GM18861 (cell line): Measurements from ENCODE around the gene TMEM45B.
A peak's percentile ranks its signal among the peaks of the same experiment; 100 is the strongest.
"Not testable (repeated sequence)": the region's sequence is repeated elsewhere in the genome, so short reads cannot be mapped to it uniquely, and the experiment has no call there.

Experiments used
- ATAC-seq: cut with Tn5 transposase; IDR thresholded peaks from one replicate; pipeline ENCODE4 v1.9.1; 2021; ENCODE audit not compliant: unreplicated experiment

The TMEM45B gene

GRCh38 chr11:129849447-129850130 lies 33.9 kb downstream of the TMEM45B start:
- ATAC-seq, result no peak

- ATAC-seq, result no peak
Observed at GRCh38 chr11:129852125-129852740, 36.6 kb downstream of the TMEM45B start.

- no peak for ATAC-seq
Observed at GRCh38 chr11:129853518-129854231, 38.0 kb downstream of the TMEM45B start.

- ATAC-seq, result no peak
Observed at GRCh38 chr11:129854232-129854805, 38.7 kb downstream of the TMEM45B start.

- no peak for ATAC-seq
Observed at GRCh38 chr11:129855086-129855485, 39.4 kb downstream of the TMEM45B start.

GRCh38 chr11:129856036-129856435 lies 40.4 kb downstream of the TMEM45B start:
- no peak for ATAC-seq

- no peak for ATAC-seq
Observed at GRCh38 chr11:129861702-129862522, 46.3 kb downstream of the TMEM45B start.

- ATAC-seq, result no peak
Observed at GRCh38 chr11:129864811-129865210, 49.2 kb downstream of the TMEM45B start.

- no peak for ATAC-seq
Observed at GRCh38 chr11:129865701-129866100, 50.1 kb downstream of the TMEM45B start.

GRCh38 chr11:129866311-129866710 lies 50.7 kb downstream of the TMEM45B start:
- no peak for ATAC-seq

- not testable (repeated sequence) for ATAC-seq
Observed at GRCh38 chr11:129868626-129869025, 53.0 kb downstream of the TMEM45B start.

- no peak for ATAC-seq
Observed at GRCh38 chr11:129871914-129872313, 56.3 kb downstream of the TMEM45B start.

- no peak for ATAC-seq
Observed at GRCh38 chr11:129880311-129880710, 64.7 kb downstream of the TMEM45B start.

- peak; percentile 67 for ATAC-seq
Observed at GRCh38 chr11:129881570-129882170, 66.0 kb downstream of the TMEM45B start.

GRCh38 chr11:129884581-129884980 lies 68.9 kb downstream of the TMEM45B start:
- no peak for ATAC-seq

GRCh38 chr11:129885381-129885780 lies 69.7 kb downstream of the TMEM45B start:
- no peak for ATAC-seq

GRCh38 chr11:129888451-129888850 lies 72.8 kb downstream of the TMEM45B start:
- no peak for ATAC-seq

- ATAC-seq, result peak; percentile 27
Observed at GRCh38 chr11:129894278-129895125, 78.9 kb downstream of the TMEM45B start.
